A549 (cell line): Measurements from ENCODE around the gene PXYLP1. TPM values are rescaled to one million over a fixed set of nuclear protein-coding genes. Genes with fewer than 3 reads are reported as not detected.
A peak's percentile ranks its signal among the peaks of the same experiment; 100 is the strongest.

Experiments used
- ATAC-seq, 2 experiments: fragments of 200-7000 bp in 1 of 2; fragments of >200 bp in 1 of 2; cut with Nextera tagmentation in 1 of 2; cut with Tn5 transposase in 1 of 2; 3 replicates each; pipeline versions ENCODE4 v1.8.0 to v1.9.1; 2018 to 2020; ENCODE audit warnings: mild to moderate bottlenecking in 1 of 2, moderate library complexity in 1 of 2
- CTCF ChIA-PET: fragments of 300-600 bp; sonication (Branson Sonifier 250); formaldehyde crosslinking; extraction: SDS; loops from one replicate; lab custom pipeline; 2021; ENCODE audit warnings: antibody characterized with exemption, inconsistent platforms; lab: Yijun Ruan, JAX
- POLR2A ChIA-PET: fragments of 350-600 bp; formaldehyde crosslinking; extraction: SDS; loops from one replicate; lab custom pipeline; 2021; ENCODE audit warnings: antibody characterized with exemption, inconsistent platforms; lab: Yijun Ruan, JAX
- DNase-seq, 2 experiments: peaks; one replicate each; pipeline versions ENCODE4 v3.0.0 to v3.0.0-alpha.2; 2011 to 2016; ENCODE audit warnings: low read depth in 1 of 2, low spot score in 1 of 2
- FAIRE-seq: peaks from 2 replicates; lab custom pipeline; 2011; peaks lifted over from hg19 to GRCh38; lab: Jason Lieb, UNC
- H3K27ac ChIP-seq, 2 experiments: fragments of >200 bp; sonication (Bioruptor Twin); formaldehyde crosslinking; 3 replicates each; pipeline ENCODE4 v1.5.1; 2016 to 2017
- H3K4me1 ChIP-seq: fragments of >200 bp; sonication (Bioruptor Twin); formaldehyde crosslinking; 3 replicates; pipeline ENCODE4 v1.6.1; 2016
- H3K4me2 ChIP-seq: fragments of >200 bp; sonication (Bioruptor Twin); formaldehyde crosslinking; 3 replicates; pipeline ENCODE4 v1.6.1; 2016
- H3K4me3 ChIP-seq: fragments of >200 bp; sonication (Bioruptor Twin); formaldehyde crosslinking; 3 replicates; pipeline ENCODE4 v1.5.1; 2016
- H3K9me3 ChIP-seq: fragments of >200 bp; sonication (Bioruptor Twin); formaldehyde crosslinking; 3 replicates; pipeline ENCODE4 v1.6.1; 2016
- ATOH8 ChIP-seq: fragments of 250-450 bp; sonication (Bioruptor Pico); IDR thresholded peaks from 2 replicates; pipeline ENCODE4 v1.5.0; 2020; ENCODE audit warnings: low read depth, mild to moderate bottlenecking, moderate library complexity
- CBX8 ChIP-seq: fragments of 200-600 bp; sonication (generic); IDR thresholded peaks from 2 replicates; pipeline ENCODE4 v1.6.1; 2016
- CHD2 ChIP-seq: fragments of 150-350 bp; IDR thresholded peaks from 2 replicates; pipeline ENCODE4 v1.6.1; 2014; ENCODE audit warnings: low read length; ENCODE audit not compliant: partially characterized antibody
- ELK1 ChIP-seq: fragments of 150-350 bp; IDR thresholded peaks from 2 replicates; pipeline ENCODE4 v1.6.1; 2014; ENCODE audit warnings: low read depth, mild to moderate bottlenecking, low read length
- FOSL2 ChIP-seq, 2 experiments: fragments of 450-650 bp in 1 of 2; fragments of >200 bp in 1 of 2; sonication (Bioruptor Twin) in 1 of 2; formaldehyde crosslinking; IDR thresholded peaks; 2 replicates each; pipeline versions ENCODE4 v1.5.0 to v1.6.1; 2016 to 2020; ENCODE audit warnings: mild to moderate bottlenecking in 1 of 2, moderate library complexity in 1 of 2
- FOXS1 ChIP-seq: fragments of 250-450 bp; sonication (Bioruptor Pico); IDR thresholded peaks from 2 replicates; pipeline ENCODE4 v1.5.0; 2020; ENCODE audit warnings: mild to moderate bottlenecking, moderate library complexity
- HES2 ChIP-seq: fragments of >200 bp; sonication (Bioruptor Twin); formaldehyde crosslinking; IDR thresholded peaks from 2 replicates; pipeline ENCODE4 v1.6.1; 2016
- HMGXB4 ChIP-seq: fragments of 250-450 bp; sonication (Bioruptor Pico); IDR thresholded peaks from 2 replicates; pipeline ENCODE4 v1.5.0; 2021; ENCODE audit warnings: mild to moderate bottlenecking, moderate library complexity, borderline replicate concordance
- HOXB5 ChIP-seq: fragments of 250-450 bp; sonication (Bioruptor Pico); IDR thresholded peaks from 2 replicates; pipeline ENCODE4 v1.5.0; 2020; ENCODE audit warnings: mild to moderate bottlenecking, moderate library complexity
- JUN ChIP-seq, 2 experiments: fragments of >200 bp; sonication (Bioruptor Twin); formaldehyde crosslinking; IDR thresholded peaks; 2 replicates in 1 of 2; 3 replicates in 1 of 2; pipeline ENCODE4 v1.6.1; 2016 to 2017
- KDM1A ChIP-seq: fragments of 200-600 bp; sonication (generic); IDR thresholded peaks from 2 replicates; pipeline ENCODE4 v1.6.1; 2016; ENCODE audit warnings: low read depth, mild to moderate bottlenecking
- MAFK ChIP-seq: fragments of 450-650 bp; IDR thresholded peaks from 2 replicates; pipeline ENCODE4 v1.6.1; 2014; ENCODE audit not compliant: partially characterized antibody
- MAX ChIP-seq: IDR thresholded peaks from 2 replicates; pipeline ENCODE4 v1.6.1; 2012
- MYC ChIP-seq: IDR thresholded peaks from 2 replicates; pipeline ENCODE4 v1.6.1; 2012; ENCODE audit warnings: mild to moderate bottlenecking, inconsistent platforms, low read length, improper control_type of control experiment, borderline replicate concordance
- NFE2L2 ChIP-seq: fragments of 150-350 bp; conservative IDR thresholded peaks from 2 replicates; pipeline ENCODE4 v1.6.1; 2014; ENCODE audit warnings: low read length
- NR3C1 ChIP-seq: fragments of >200 bp; sonication (Bioruptor Twin); formaldehyde crosslinking; IDR thresholded peaks from 3 replicates; pipeline ENCODE4 v1.6.1; 2017
- RARB ChIP-seq: fragments of 250-450 bp; sonication (Bioruptor Pico); IDR thresholded peaks from 2 replicates; pipeline ENCODE4 v1.8.0; 2021; ENCODE audit warnings: mild to moderate bottlenecking, moderate library complexity
- RCOR1 ChIP-seq: fragments of 150-350 bp; IDR thresholded peaks from 2 replicates; pipeline ENCODE4 v1.6.1; 2014; ENCODE audit warnings: antibody characterized with exemption, low read length, low read depth
- REST ChIP-seq: fragments of 200-600 bp; sonication (generic); IDR thresholded peaks from 2 replicates; pipeline ENCODE4 v1.6.1; 2016; ENCODE audit warnings: antibody characterized with exemption, mild to moderate bottlenecking, moderate library complexity
- TP53 ChIP-seq: fragments of 250-450 bp; sonication (Bioruptor Pico); IDR thresholded peaks from 2 replicates; pipeline ENCODE4 v1.5.0; 2021; ENCODE audit warnings: mild to moderate bottlenecking, moderate library complexity
- USF2 ChIP-seq: fragments of 450-650 bp; IDR thresholded peaks from 2 replicates; pipeline ENCODE4 v1.6.1; 2014; ENCODE audit warnings: antibody characterized with exemption
- ZFP36 ChIP-seq: fragments of 450-650 bp; IDR thresholded peaks from 2 replicates; pipeline ENCODE4 v1.6.1; 2014; ENCODE audit warnings: borderline replicate concordance; ENCODE audit not compliant: partially characterized antibody
- WGBS: methylation state at CpG from one replicate; pipeline ENCODE4 v1.1.6; 2017; ENCODE audit errors: missing lambda C conversion rate; 5-methylcytosine and 5-hydroxymethylcytosine counted together
- polyA plus RNA-seq, 4 experiments: library from polyadenylated mRNA; depleted of rRNA in 3 of 4; stranded (reverse); fragments of >200 nt; fragmentation: RNase III in 1 of 4; extraction: RNeasy Plus Mini Kit Qiagen cat#74134 plus additional on column Dnase treatment in 1 of 4; gene quantifications; 2 replicates in 3 of 4; 3 replicates in 1 of 4; pipeline ENCODE4 v1.2.3, GENCODE V29; 2011 to 2017

PXYLP1 gene
- polyA plus RNA-seq, 2 of the 4 experiments (the other 2 are of a cell fraction): 8.0 to 11.7 TPM

- TF ChIP-seq ZFP36 (no peak), REST (no peak), MAX (no peak), RARB (CRISPR knock-in tag) (no peak), NR3C1 (no peak), USF2 (no peak), NFE2L2 (no peak), ATOH8 (CRISPR knock-in tag) (no peak), JUN (IDR thresholded peaks at IDR 0.05) (0 out of 5 replicates have a peak, but pooled peaks of 1 of the 2 experiments have one; percentile 30), FOXS1 (CRISPR knock-in tag) (no peak), CHD2 (no peak), TP53 (CRISPR knock-in tag) (no peak)
Observed at GRCh38 chr3:141337523-141337854, 105.9 kb downstream of the PXYLP1 start (continued).

- FAIRE-seq (no peak), DNase-seq (no peak)
- Histone ChIP-seq H3K4me1 (peaks cover 39% of the 10 kb centered on the region), H3K9me3 (peaks cover 4% of the 10 kb centered on the region; the same call in 1 of the 3 replicates)
- TF ChIP-seq RCOR1: no peak
- TF ChIP-seq FOSL2 (IDR thresholded peaks at IDR 0.05): no peak
- TF ChIP-seq FOSL2 (CRISPR knock-in tag; IDR thresholded peaks at IDR 0.05): no peak
- TF ChIP-seq CBX8: no peak
- no peak for TF ChIP-seq ELK1
- no peak for TF ChIP-seq HOXB5 (CRISPR knock-in tag)
- TF ChIP-seq MYC: no peak
- TF ChIP-seq, all 56 proteins: peak for 0
- H3K27ac ChIP-seq: peak overlapping the region; percentile 91 to 94
- peak overlapping the region; percentile 26; the same call in 1 of the 3 replicates for H3K4me2 ChIP-seq
- WGBS: 88% methylated on average over 2 of the region's 2 CpGs
- ChIA-PET CTCF (interaction anchor here (1.2 to 18.2 kb wide), 5 partner anchors 8 to 121 kb away, joined by 3 to 217 read pairs (median 6); no protein-coding TSS in a partner anchor), POLR2A (no interaction called here)
- no peak overlapping the region for H3K4me3 ChIP-seq
- ATAC-seq: no peak
Observed at GRCh38 chr3:141337991-141338390, 106.4 kb downstream of the PXYLP1 start.

- TF ChIP-seq HES2 (no peak), MAFK (peak; percentile 17), KDM1A (no peak), HMGXB4 (CRISPR knock-in tag) (no peak)
- Histone ChIP-seq H3K27ac (peak overlapping the region; percentile 91 to 94; a peak in 4 of 6 replicates), H3K4me1 (peaks cover 30% of the 10 kb centered on the region), H3K9me3 (peaks cover 4% of the 10 kb centered on the region; the same call in 1 of the 3 replicates), H3K4me3 (no peak overlapping the region), H3K4me2 (no peak overlapping the region)
- no peak for ATAC-seq
- FAIRE-seq: no peak
- POLR2A ChIA-PET: no interaction called here
- CTCF ChIA-PET: interaction anchor here (1.3 to 2.3 kb wide), 2 partner anchors 8 to 116 kb away, joined by 3 to 6 read pairs; no protein-coding TSS in a partner anchor
- no peak for DNase-seq
Observed at GRCh38 chr3:141338881-141339280, 107.3 kb downstream of the PXYLP1 start.
